Neural progenitor cell (in vitro differentiated cells): ENCODE results near the gene HOXC9. TPM values are rescaled to one million over a fixed set of nuclear protein-coding genes. Genes with fewer than 3 reads are reported as not detected.
A peak's percentile ranks its signal among the peaks of the same experiment; 100 is the strongest.

Experiments used
- DNase-seq: peaks from one replicate; pipeline ENCODE4 v3.0.0-alpha.2; 2016; ENCODE audit warnings: low spot score
- H2AFZ ChIP-seq: fragments of 200-600 bp; sonication (generic); replicated peaks from 2 replicates; pipeline ENCODE4 v1.6.1; 2016; ENCODE audit warnings: antibody characterized with exemption
- H3F3A ChIP-seq: fragments of 200-600 bp; sonication (generic); 2 replicates; pipeline ENCODE4 v1.6.1; 2016; ENCODE audit warnings: antibody characterized with exemption, low read depth
- H3K27ac ChIP-seq: fragments of 200-600 bp; sonication (generic); 2 replicates; pipeline ENCODE4 v1.5.1; 2016; ENCODE audit warnings: mild to moderate bottlenecking
- H3K27me3 ChIP-seq: fragments of 200-600 bp; sonication (generic); 2 replicates; pipeline ENCODE4 v1.6.1; 2016; ENCODE audit warnings: mild to moderate bottlenecking, moderate library complexity
- H3K36me3 ChIP-seq: fragments of 200-600 bp; sonication (generic); 2 replicates; pipeline ENCODE4 v1.5.1; 2016
- H3K4me1 ChIP-seq: fragments of 200-600 bp; sonication (generic); 2 replicates; pipeline ENCODE4 v1.6.1; 2016; ENCODE audit warnings: mixed run types
- H3K4me2 ChIP-seq: fragments of 200-600 bp; sonication (generic); 2 replicates; pipeline ENCODE4 v1.6.1; 2016
- H3K4me3 ChIP-seq: fragments of 200-600 bp; sonication (generic); 2 replicates; pipeline ENCODE4 v1.5.1; 2016
- H3K79me2 ChIP-seq: fragments of 200-600 bp; sonication (generic); 2 replicates; pipeline ENCODE4 v1.6.1; 2016; ENCODE audit warnings: low read depth
- H3K9ac ChIP-seq: fragments of 200-600 bp; sonication (generic); 2 replicates; pipeline ENCODE4 v1.6.1; 2016
- H3K9me3 ChIP-seq: fragments of 200-600 bp; sonication (generic); 2 replicates; pipeline ENCODE4 v1.5.1; 2016; ENCODE audit warnings: low read depth
- H4K20me1 ChIP-seq: fragments of 200-600 bp; sonication (generic); 2 replicates; pipeline ENCODE4 v1.6.1; 2016; ENCODE audit warnings: low read depth
- H3K27ac Mint-ChIP-seq: 3 replicates; pipeline ENCODE4 v1.8.0; 2021; ENCODE audit warnings: mixed read lengths
- H3K27me3 Mint-ChIP-seq: 2 replicates; pipeline ENCODE4 v1.8.0; 2022; ENCODE audit warnings: low read depth, mild to moderate bottlenecking, inconsistent platforms, moderate library complexity, mixed read lengths; ENCODE audit not compliant: insufficient read depth
- H3K36me3 Mint-ChIP-seq: 3 replicates; pipeline ENCODE4 v1.8.0; 2021; ENCODE audit warnings: mixed read lengths
- H3K4me1 Mint-ChIP-seq: 3 replicates; pipeline ENCODE4 v1.8.0; 2021; ENCODE audit warnings: mixed read lengths
- H3K4me3 Mint-ChIP-seq: 3 replicates; pipeline ENCODE4 v1.8.0; 2021; ENCODE audit warnings: mild to moderate bottlenecking, moderate library complexity, mixed read lengths
- H3K9me3 Mint-ChIP-seq: 3 replicates; pipeline ENCODE4 v1.8.0; 2020; ENCODE audit warnings: mixed read lengths
- CTCF ChIP-seq: fragments of 200-600 bp; sonication (generic); IDR thresholded peaks from 2 replicates; pipeline ENCODE4 v1.5.1; 2017; ENCODE audit warnings: antibody characterized with exemption, mild to moderate bottlenecking
- EZH2 ChIP-seq: fragments of 200-600 bp; sonication (generic); IDR thresholded peaks from 2 replicates; pipeline ENCODE4 v1.6.1; 2017; ENCODE audit warnings: antibody characterized with exemption, mild to moderate bottlenecking, moderate library complexity
- EZH2phosphoT487 ChIP-seq: fragments of 200-600 bp; sonication (generic); IDR thresholded peaks from 2 replicates; pipeline ENCODE4 v1.6.1; 2017; ENCODE audit warnings: antibody characterized with exemption
- total RNA-seq: library from RNA; depleted of rRNA; stranded (reverse); fragments of >200 nt; gene quantifications from 2 replicates; pipeline ENCODE4 v1.2.3, GENCODE V29; 2015; ENCODE audit warnings: low replicate concordance

Gene HOXC9
- total RNA-seq, 1 donor from 2014 or later: not detected

DNA sequence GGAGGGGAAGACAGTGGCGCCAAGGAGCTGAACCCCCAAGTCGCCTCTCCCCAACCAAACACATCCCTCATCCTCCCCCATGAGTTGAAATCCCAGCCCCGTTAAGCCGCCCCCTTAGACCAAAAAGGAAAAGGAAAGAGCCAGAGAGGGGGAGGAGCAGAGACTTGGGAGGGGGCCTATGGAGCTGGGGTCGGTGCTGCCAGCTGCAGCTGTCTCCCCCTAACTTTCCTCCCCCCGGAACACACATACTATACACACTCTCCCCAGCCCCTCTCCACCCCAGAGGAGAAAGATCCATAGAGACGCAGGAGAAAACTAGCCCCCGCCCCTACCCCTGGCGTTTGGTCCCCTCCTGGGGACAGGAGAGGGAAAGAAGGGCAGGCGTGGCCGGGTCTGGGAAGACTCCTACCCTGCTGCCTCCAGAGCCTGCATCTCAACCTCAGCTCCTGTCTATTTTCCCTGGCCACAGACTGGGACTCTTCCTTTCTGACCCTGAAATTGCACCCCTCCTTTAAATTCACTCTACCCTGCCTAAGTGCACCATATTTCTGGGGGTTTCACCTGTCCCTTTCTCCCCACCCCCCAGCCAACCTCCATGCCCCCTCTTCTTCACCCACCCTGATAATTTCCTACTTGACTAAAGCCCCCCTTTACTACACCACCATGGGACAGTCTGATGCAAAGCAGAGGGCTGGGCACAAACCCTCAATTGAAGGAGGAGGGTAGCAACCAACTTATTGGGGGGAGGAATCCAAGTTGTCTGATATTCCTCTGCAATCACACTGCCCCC, 1.7 kb upstream of the HOXC9 start:
- Histone ChIP-seq H3K4me3 (no peak overlapping the region), H3K9ac (no peak overlapping the region), H3K79me2 (no peaks in the 10 kb centered on the region), H3K27me3 (peaks cover 100% of the 10 kb centered on the region), H3K4me1 (no peaks in the 10 kb centered on the region), H3K4me2 (no peak overlapping the region), H3K27ac (no peak overlapping the region), H3K36me3 (no peaks in the 10 kb centered on the region), H4K20me1 (peaks cover 95% of the 10 kb centered on the region), H2AFZ (no peak overlapping the region), H3K9me3 (no peaks in the 10 kb centered on the region), H3F3A (no peaks in the 10 kb centered on the region)
- Mint-ChIP-seq H3K4me3 (no peak overlapping the region), H3K27me3 (peaks cover 98% of the 10 kb centered on the region), H3K36me3 (no peaks in the 10 kb centered on the region), H3K9me3 (peaks cover 5% of the 10 kb centered on the region), H3K4me1 (peaks cover 2% of the 10 kb centered on the region), H3K27ac (no peak overlapping the region)
- no peak for DNase-seq
- TF ChIP-seq EZH2 (no peak), EZH2phosphoT487 (no peak), CTCF (no peak)

DNA sequence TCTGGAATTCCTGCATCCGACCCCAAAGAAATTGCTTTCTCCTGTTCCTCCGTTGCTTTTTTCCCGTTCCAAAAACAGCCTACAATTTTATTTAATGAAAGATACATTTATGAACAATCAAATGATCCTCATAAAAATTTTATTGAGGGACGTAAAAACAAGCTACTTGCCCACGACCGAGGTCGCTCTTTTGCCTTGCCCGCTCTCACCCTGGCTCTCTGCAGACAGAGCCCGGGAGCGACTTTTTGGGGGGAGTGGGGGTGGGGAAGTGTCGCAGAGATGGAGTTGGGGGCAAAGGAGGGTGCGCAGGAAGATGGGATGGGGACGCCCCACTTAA, 1.1 kb upstream of the HOXC9 start:
- Mint-ChIP-seq H3K36me3 (no peaks in the 10 kb centered on the region), H3K4me1 (peaks cover 2% of the 10 kb centered on the region), H3K4me3 (no peak overlapping the region), H3K9me3 (peaks cover 4% of the 10 kb centered on the region), H3K27me3 (peaks cover 98% of the 10 kb centered on the region), H3K27ac (no peak overlapping the region)
- Histone ChIP-seq H3K79me2 (no peaks in the 10 kb centered on the region), H3F3A (no peaks in the 10 kb centered on the region), H3K36me3 (no peaks in the 10 kb centered on the region), H3K9ac (no peak overlapping the region), H3K27me3 (peaks cover 100% of the 10 kb centered on the region), H3K4me1 (no peaks in the 10 kb centered on the region), H3K4me2 (no peak overlapping the region), H3K9me3 (no peaks in the 10 kb centered on the region), H2AFZ (no peak overlapping the region), H3K27ac (no peak overlapping the region), H3K4me3 (no peak overlapping the region), H4K20me1 (peaks cover 94% of the 10 kb centered on the region)
- TF ChIP-seq EZH2 (peak; percentile 29), EZH2phosphoT487 (no peak)
- no peak for DNase-seq

- Mint-ChIP-seq H3K9me3 (peaks cover 2% of the 10 kb centered on the region), H3K4me3 (no peak overlapping the region)
Observed at GRCh38 chr12:53999559-54000115, 324 bp upstream of the HOXC9 start.

More at GRCh38 chr12:53999559-54000115, 324 bp upstream of the HOXC9 start:
- Histone ChIP-seq H3K9me3 (no peaks in the 10 kb centered on the region), H3K79me2 (no peaks in the 10 kb centered on the region), H3F3A (no peaks in the 10 kb centered on the region), H2AFZ (no peak overlapping the region), H3K4me1 (no peaks in the 10 kb centered on the region), H3K27ac (no peak overlapping the region), H4K20me1 (peaks cover 91% of the 10 kb centered on the region), H3K36me3 (no peaks in the 10 kb centered on the region), H3K4me3 (peak overlapping the region; percentile 24), H3K27me3 (peaks cover 100% of the 10 kb centered on the region), H3K9ac (no peak overlapping the region), H3K4me2 (no peak overlapping the region)
- TF ChIP-seq CTCF: no peak
- no peak for TF ChIP-seq EZH2
- no peak for TF ChIP-seq EZH2phosphoT487
- H3K4me1 Mint-ChIP-seq: peaks cover 2% of the 10 kb centered on the region
- peaks cover 98% of the 10 kb centered on the region for H3K27me3 Mint-ChIP-seq
- no peak overlapping the region for H3K27ac Mint-ChIP-seq
- H3K36me3 Mint-ChIP-seq: no peaks in the 10 kb centered on the region
- DNase-seq: no peak
